NCI-H1048 (cell line): ENCODE results near the gene ADAMTS18.
"Not testable (repeated sequence)": the region's sequence is repeated elsewhere in the genome, so short reads cannot be mapped to it uniquely, and the experiment has no call there.

Source experiments
- DNase-seq: peaks from one replicate; lab custom pipeline; 2025; lab: John Stamatoyannopoulos, UW

The ADAMTS18 gene, protein sequence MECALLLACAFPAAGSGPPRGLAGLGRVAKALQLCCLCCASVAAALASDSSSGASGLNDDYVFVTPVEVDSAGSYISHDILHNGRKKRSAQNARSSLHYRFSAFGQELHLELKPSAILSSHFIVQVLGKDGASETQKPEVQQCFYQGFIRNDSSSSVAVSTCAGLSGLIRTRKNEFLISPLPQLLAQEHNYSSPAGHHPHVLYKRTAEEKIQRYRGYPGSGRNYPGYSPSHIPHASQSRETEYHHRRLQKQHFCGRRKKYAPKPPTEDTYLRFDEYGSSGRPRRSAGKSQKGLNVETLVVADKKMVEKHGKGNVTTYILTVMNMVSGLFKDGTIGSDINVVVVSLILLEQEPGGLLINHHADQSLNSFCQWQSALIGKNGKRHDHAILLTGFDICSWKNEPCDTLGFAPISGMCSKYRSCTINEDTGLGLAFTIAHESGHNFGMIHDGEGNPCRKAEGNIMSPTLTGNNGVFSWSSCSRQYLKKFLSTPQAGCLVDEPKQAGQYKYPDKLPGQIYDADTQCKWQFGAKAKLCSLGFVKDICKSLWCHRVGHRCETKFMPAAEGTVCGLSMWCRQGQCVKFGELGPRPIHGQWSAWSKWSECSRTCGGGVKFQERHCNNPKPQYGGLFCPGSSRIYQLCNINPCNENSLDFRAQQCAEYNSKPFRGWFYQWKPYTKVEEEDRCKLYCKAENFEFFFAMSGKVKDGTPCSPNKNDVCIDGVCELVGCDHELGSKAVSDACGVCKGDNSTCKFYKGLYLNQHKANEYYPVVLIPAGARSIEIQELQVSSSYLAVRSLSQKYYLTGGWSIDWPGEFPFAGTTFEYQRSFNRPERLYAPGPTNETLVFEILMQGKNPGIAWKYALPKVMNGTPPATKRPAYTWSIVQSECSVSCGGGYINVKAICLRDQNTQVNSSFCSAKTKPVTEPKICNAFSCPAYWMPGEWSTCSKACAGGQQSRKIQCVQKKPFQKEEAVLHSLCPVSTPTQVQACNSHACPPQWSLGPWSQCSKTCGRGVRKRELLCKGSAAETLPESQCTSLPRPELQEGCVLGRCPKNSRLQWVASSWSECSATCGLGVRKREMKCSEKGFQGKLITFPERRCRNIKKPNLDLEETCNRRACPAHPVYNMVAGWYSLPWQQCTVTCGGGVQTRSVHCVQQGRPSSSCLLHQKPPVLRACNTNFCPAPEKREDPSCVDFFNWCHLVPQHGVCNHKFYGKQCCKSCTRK (N-terminal part only)

DNA sequence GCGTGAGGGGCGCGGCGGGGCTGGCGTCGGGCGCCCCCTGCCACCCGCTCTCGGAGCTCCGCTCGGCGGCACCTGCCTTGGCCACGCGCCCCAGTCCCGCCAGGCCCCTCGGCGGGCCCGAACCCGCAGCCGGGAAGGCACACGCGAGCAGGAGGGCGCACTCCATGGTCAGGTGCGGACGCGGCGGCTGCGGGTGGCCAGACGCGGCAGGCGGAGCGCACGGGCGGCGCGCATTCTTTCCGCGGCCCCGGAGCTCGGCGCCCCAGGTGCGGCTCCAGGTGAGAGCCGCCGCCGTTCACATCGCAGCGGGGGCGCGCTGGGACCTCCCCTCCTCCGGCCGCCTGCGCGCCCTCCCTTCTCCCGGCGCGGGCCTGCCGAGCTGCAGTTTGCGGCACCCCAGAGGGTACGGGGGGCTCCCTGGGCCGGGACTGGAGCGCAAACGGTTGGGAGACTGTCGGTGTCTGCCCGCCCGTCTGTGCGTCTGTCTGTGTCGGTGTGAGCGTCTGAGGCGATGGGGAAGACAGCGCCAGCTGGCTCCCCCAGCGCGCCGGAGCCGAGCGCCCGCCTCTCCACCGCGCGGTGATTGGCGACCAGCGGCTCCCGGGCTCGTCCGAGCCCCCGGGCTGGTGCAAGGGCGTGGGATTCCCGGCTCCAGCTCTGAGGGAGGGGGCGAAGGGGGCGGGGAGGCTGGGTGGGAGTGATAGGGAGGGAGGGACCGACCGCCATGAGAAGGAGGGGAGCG lies at the start of gene ADAMTS18:
Gene ADAMTS18 (minus strand): TSS at position 505 of the 742 bp plus-strand sequence. CDS start 339 bp downstream, at position 166.
- no peak for DNase-seq

DNA sequence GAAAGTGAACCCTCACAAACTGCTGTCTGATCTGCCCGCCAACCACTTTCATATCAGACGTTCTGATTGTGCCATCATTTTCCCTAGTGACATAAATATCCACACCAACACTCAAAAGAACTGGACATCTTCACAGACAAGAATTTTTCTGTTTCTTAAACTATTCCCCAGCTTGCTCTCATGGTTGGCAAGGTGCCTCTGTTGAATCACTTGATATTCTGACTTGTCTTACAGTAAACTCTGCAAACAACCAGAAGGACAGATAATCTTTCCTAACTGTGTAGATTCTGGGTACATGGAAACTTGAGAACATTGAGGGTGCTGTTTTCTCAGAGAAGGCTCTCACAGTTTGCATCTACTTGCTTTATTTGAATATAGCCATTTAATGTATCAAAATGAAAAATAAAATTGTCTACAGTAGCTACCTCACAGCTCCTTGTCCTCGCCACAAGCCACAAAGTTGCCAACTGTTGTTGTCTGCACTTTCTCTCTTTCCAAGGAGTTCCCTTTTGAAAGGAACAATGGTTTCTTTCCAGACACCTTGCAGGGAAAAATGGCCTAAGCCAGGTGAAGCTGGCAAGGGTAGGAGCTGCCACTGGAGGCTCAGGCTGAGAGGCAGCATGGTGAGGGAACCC lies 46.0 kb upstream of the ADAMTS18 start:
- no peak for DNase-seq

DNA sequence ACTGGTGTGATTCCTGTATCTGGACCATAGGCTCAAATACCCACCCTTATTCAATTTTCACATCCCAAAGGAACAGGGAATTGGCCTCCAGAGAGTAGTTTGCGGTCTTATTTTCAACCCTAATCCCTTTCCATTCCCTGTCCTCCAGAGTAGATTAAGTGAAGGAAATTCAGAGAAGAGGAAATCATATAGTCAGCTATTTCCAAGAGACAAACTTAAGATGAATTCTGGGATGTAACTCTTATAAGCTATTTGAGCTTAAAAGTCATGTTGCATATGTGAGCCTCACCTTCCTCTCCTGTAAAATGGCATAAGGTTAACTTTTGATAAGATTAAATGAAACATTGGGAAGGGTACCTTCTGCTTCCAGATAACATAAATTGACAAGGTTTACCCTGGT lies 37.4 kb upstream of the ADAMTS18 start:
- no peak for DNase-seq

DNA sequence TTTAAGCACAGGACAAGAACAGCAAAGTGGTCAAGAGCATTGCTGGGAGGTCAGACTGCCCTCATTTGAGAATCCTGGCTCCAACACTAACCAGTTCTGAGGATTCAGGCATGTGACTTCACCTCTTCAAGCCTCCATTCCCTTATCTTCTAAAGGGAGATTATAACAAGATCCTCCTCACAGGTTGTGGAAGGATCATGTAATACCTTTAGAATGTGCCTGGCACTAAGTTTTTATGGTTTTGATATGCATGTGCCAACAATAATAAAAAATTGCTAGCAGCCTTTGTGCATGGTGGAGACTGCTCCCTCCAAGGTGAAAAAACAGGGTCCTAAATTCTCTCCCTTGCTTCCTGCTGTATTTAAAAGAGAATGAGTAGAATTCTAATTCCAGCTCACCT lies 36.0 kb upstream of the ADAMTS18 start:
- no peak for DNase-seq

DNA sequence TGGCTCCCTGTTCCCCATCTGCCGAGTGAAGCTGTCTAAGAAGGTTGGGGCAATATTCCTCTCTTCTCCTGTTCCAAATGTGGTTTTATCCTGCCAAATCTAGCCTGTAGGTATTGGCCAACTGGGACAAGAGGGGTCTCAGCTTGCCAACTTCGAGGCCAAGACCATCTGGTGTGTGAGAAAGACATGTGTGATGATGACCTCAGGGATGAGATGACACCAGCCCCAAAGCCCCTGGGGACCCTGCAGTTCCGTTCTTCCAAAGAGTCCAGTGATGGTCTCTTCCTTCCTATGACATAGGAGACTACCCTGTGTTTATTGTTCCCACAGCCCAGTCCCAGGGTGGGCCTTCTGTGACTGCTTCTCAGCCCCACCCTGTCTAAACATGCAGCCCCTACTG lies 34.8 kb upstream of the ADAMTS18 start:
- DNase-seq: no peak

DNA sequence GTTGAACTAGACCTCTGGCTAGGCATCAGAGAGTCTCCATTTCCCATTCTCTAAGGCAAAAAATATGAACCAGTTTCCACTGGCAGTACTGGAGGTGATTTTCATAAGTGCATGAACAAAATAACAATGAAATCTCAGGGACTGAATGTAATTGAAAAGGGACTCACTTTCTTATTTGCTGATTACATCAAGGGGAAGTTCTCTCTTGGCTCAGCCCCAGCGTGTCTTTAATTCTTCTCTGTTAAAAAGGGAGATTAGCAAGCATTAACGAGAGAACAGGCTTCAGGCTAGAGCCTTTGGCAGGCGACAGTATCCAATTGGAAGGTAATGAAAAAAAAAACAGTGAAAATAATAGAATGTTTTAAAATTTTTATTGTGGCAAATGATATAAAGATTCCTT lies 34.0 kb upstream of the ADAMTS18 start:
- no peak for DNase-seq

DNA sequence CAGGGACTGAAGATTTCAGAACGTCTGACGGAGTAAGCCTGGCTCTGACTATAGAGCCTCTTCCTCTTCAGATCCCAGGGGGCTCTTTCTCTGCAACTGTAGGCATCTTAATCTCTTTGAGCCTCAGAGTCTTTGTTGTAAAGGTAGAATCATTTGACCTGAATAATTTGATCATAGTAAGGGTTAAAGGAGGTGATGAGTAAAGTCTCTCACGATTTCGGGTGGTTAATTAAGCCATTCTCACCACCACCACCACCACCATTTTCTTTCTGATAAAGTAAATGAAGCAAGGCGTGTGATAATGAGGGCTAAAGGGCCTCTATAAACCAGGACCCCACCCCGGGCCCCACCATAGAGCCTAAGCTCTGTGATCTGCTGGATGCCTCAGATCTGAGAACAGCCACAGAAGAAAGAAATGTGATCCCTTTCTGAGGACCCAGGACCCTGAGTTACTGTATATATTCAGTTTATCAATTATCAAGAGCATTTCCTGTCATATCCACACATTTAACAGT lies 33.0 kb upstream of the ADAMTS18 start:
- no peak for DNase-seq

DNA sequence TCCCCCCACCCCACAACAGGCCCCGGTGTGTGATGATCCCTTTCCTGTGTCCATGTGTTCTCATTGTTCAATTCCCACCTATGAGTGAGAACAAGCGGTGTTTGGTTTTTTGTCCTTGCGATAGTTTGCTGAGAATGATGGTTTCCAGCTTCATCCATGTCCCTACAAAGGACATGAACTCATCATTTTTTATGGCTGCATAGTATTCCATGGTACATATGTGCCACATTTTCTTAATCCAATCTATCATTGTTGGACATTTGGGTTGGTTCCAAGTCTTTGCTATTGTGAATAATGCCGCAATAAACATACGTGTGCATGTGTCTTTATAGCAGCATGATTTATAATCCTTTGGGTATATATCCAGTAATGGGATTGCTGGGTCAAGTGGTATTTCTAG lies 28.8 kb upstream of the ADAMTS18 start:
- DNase-seq: not testable (repeated sequence)

DNA sequence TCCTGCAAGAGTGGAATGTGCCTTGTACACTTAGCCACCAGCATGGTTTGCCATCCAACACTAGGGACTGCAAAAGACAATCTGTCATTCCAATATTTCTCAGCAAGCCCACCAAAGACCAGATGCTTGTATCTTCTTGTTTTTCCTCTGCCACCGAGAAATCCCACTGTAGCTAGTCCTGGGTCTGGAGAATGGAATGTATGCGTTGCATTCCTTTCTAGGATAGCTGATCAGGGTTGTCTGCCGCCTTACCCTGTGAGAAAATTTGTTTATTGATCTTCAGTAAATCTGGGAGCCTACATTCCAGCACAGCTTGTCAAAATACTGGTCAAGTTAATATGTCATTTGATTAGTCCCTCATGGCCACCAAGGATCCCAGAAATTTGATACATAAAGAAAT lies 28.1 kb upstream of the ADAMTS18 start:
- DNase-seq: no peak

DNA sequence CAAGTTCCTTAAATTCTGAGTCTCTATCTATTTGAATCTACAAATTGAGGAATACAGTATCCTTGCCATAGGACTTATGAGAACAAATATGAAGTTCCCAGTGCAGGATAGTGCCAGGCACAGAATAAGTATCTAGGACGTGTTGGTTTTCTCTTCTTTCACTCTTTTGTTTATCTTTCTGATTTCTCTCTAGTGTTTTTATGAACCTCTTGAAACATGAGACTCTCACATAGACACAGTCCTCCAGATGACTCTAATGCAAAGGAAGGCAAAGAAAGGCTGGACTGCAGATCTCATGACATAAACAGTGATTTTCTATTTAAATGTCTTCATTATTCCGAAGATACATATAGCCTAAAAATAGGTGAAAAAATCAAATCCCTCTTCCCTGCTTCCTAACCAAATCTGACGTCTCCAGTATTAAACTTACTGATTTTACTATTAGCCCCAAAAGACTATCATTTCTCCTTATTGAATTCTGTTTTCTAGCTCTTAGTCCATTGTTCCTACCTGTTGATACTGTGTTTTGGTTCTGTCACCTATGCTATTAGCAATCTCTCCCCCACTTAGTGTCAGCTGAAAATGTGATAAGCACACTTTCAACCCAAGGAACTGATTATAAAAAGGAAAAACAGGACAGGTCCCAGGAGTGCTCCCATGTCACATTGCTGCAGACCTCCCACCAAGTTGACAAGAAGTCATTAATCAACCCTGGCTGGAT lies 24.9 kb upstream of the ADAMTS18 start:
- no peak for DNase-seq

DNA sequence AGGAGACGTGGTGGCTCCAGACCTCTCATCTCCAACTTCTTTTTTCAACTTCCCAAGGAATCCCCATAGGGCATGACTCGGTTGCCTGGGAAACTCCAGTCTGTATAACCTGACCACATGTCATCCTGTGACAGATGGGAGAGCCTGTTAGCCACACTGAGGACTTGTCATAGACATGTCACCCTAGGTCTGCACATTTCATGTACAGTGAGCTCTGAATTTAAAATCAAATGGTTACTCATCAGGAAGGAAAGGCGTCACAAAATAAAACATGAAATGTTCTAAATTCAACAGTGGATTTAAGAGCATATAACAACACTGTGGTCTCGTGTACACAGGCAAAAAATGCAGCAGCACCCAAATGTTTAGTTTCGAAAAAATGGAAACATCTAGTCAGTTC lies 22.2 kb upstream of the ADAMTS18 start:
- no peak for DNase-seq

DNA sequence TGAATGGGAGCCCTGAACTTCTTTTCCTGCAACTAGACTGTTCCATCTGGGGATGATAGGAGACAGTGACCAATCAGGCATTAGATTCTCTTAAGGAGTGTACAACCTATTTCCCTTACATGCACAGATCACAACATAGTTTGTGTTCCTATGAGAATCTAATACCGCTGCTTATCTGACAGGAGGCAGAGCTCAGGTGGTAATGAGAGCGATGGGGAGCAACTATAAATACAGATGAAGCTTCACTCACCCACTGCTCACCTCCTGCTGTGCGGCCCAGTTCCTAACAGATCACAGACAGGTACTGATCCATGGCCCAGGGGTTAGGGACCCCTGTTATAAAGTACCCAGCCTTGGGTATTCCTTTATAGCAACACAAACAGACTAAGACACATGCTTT lies 17.4 kb upstream of the ADAMTS18 start:
- DNase-seq: no peak

DNA sequence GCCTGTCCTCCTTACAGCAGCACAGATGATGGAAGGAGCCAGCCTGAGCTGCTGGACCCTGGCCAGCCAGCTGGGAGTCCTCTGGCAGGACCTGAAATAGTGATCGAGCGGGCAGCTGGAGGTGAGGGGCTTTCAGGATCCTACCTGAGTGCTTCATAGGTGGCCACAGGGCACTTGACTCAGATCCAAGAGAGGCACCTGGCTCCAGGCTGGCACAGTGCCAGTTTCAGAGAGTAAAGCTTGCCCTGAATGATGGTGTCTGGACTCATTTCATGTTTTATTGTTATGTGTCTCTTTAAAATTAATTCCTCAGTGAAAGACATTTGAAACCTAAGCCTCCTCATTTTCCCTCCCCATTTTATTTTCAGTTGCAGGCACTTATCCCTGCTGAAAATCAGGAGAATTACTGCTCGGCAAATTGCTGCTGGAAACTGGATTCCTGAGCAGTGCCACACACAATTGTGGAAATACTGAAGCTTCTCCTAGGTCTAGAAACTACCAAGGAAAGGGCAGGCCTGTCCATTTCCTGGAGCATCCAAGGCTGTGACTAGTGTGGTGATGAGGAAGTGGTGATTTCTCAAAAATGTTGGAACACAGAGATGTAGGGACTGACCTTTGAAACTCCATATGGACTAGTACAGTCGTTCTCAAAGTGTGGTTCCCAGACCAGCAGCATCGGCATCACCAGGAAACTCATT lies 16.1 kb upstream of the ADAMTS18 start:
- DNase-seq: peak; percentile 26

DNA sequence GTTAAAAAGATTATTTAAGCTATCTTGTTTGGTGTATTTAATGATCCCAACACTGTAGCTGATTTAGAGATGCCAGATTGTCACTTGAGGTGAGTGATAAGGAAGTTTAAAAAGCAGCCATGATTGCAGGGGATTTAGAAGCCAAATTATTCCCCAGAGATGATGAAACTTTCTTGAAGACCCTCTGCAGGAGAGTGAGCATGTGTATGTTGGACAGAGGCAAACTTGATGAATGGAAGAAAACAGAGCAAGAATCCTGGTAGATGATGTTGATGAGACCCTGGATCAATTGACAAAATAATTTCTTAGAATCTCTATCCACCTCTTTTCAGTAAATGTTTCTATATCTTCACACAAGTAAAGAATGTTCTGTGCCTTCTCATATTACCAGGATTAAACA lies 14.4 kb upstream of the ADAMTS18 start:
- DNase-seq: no peak

DNA sequence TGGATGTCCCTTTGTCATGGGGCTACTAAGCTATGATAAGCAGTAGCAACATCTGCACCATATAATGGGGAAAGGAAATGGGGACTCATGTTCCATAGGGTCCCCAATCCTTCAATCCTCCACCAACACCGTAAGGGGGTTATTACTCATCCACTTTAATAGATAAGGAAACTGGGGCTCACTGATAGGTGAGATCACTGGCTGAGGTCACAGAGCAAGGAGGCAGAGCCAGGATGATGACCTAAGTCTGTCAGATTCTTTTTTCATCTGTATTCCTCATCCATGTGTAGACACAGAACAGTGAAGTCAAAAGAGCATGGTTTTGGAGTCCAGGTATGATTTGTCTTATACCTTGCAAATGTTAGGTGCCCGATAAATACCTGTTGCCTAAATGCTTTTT lies 10.5 kb upstream of the ADAMTS18 start:
- DNase-seq: no peak

DNA sequence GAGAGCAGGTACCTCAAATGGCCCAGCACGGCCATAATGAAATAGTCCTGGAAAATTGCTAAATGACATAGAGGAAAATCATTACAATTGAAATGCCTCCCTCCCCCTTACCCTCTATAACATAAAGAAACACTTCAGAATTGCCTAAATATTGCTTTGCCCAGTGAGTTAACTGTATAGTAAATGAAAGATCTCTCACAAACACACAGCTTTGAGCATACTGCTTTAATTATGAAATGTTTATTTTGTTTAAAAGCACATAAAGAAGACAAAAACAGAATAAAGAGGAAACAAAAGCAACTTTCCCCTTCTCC lies 9.3 kb upstream of the ADAMTS18 start:
- no peak for DNase-seq

DNA sequence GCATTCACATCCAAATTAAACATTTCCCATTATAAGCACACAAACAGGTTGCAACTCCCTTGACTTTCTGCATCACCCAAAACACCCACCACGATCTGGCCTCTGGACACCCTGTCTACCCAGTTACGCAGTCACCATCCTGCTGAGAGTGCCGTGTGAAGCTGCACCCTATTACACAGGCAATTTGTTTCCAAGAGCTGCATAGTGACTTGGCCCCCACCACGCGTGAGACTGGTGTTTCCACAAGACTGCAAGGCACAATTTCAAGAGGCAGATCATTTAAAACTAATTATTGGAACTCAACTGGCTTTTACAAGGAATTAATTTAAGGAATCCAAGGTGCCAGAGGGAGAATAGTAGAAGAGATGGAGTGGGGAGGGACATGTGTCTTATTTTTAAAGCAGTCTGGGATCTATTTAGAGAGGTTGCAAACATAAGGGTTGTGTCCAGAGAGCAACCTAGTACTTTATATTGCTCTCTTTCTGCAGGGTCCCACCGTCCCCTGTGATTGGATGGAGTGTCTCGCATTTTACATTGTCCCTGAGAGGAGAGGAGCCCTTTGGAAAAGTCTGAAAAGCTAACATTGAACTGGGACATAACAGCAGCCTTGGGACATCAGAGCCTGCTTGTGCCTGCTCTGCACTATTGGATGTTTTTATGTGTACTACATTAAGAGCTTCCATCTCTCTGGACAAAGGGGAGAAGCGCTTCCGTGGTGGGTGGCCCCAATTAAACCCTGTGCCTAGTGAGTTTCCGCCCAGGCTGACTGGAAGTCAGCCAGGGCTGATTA lies 8.7 kb upstream of the ADAMTS18 start:
- DNase-seq: no peak

DNA sequence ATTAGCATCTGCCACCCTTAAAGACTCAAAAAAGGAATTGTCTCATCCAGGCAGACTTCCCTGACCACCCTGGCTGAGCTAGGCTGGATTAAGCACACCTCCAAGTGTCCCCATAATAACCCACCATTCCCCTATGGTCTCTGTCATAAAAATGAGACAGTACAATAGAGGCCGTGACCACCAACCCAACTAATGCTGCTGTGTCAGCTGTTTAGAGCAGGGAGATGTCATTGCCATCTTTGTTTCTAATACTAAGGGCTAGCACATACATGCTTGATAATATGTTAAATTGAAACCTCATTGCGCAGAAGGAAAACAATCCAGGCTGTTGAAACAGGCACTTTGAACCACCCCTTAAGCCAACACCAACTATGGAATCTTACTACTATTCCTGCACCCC lies 7.2 kb upstream of the ADAMTS18 start:
- DNase-seq: no peak

DNA sequence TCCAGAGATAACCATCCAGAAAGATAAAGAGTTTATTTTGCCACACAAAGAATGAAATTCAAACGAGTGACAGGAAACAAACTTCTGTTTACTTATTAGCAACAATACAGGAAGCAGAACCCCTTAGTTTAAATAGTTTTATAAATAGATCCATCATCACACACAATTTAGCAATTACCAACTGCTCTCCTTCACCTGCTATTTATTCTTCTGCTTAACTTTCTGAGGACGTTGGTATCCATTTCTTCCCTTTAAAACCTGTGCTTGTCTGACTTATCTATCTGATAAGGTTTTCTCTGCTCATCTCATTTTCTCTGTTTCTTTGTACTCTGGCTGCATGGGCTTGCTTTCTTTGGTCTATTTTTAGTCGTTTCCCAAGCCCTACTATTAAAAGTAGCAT lies 4.3 kb upstream of the ADAMTS18 start:
- DNase-seq: no peak
